HepG2 (cell line): Measurements from ENCODE around the gene ZNF556. TPM values are rescaled to one million over a fixed set of nuclear protein-coding genes. Genes with fewer than 3 reads are reported as not detected.
A peak's percentile ranks its signal among the peaks of the same experiment; 100 is the strongest.

Experiments
- CBFB ChIP-seq: sonication (generic); formaldehyde crosslinking; IDR thresholded peaks from 2 replicates; pipeline ENCODE4 v1.4.0; 2020; ENCODE audit warnings: missing genetic modification reagents
- ETV5 ChIP-seq: IDR thresholded peaks from 2 replicates; pipeline ENCODE4 v1.6.1; 2018; ENCODE audit warnings: missing biosample characterization, missing genetic modification reagents, inconsistent platforms, borderline replicate concordance
- ETV6 ChIP-seq: sonication (generic); formaldehyde crosslinking; conservative IDR thresholded peaks from 2 replicates; pipeline ENCODE4 v1.4.0; 2020; ENCODE audit warnings: missing genetic modification reagents
- EZH2 ChIP-seq: conservative IDR thresholded peaks from 2 replicates; pipeline ENCODE4 v1.6.1; 2012; ENCODE audit warnings: mild to moderate bottlenecking, low read depth, low read length, moderate library complexity
- FOXJ3 ChIP-seq: sonication (generic); formaldehyde crosslinking; IDR thresholded peaks from 2 replicates; pipeline ENCODE4 v1.4.0; 2020; ENCODE audit warnings: missing genetic modification reagents, mild to moderate bottlenecking, borderline replicate concordance
- HOXA3 ChIP-seq: sonication (generic); formaldehyde crosslinking; IDR thresholded peaks from 2 replicates; pipeline ENCODE4 v1.5.0; 2020; ENCODE audit warnings: missing genetic modification reagents
- NCOA2 ChIP-seq: sonication (generic); formaldehyde crosslinking; IDR thresholded peaks from 2 replicates; pipeline ENCODE4 v1.8.0; 2022; ENCODE audit warnings: inconsistent platforms
- NFKBIZ ChIP-seq: IDR thresholded peaks from 2 replicates; pipeline ENCODE4 v1.6.1; 2018; ENCODE audit warnings: missing genetic modification reagents, missing compliant biosample characterization
- PAWR ChIP-seq: sonication (generic); formaldehyde crosslinking; IDR thresholded peaks from 2 replicates; pipeline ENCODE4 v1.4.0; 2020; ENCODE audit warnings: missing genetic modification reagents, mild to moderate bottlenecking, borderline replicate concordance
- PITX1 ChIP-seq: sonication (generic); formaldehyde crosslinking; IDR thresholded peaks from 2 replicates; pipeline ENCODE4 v1.5.1; 2020; ENCODE audit warnings: mild to moderate bottlenecking, missing genetic modification reagents
- SAP130 ChIP-seq: IDR thresholded peaks from 2 replicates; pipeline ENCODE4 v1.6.1; 2016; ENCODE audit warnings: low read depth
- SMAD9 ChIP-seq: sonication (generic); formaldehyde crosslinking; IDR thresholded peaks from 2 replicates; pipeline ENCODE4 v1.5.1; 2020; ENCODE audit warnings: mild to moderate bottlenecking, missing genetic modification reagents
- SMARCE1 ChIP-seq: fragments of 450-650 bp; IDR thresholded peaks from 2 replicates; pipeline ENCODE4 v1.6.1; 2017; ENCODE audit warnings: borderline replicate concordance
- TP53 ChIP-seq: sonication (generic); formaldehyde crosslinking; conservative IDR thresholded peaks from 2 replicates; pipeline ENCODE4 v1.4.0; 2020; ENCODE audit warnings: missing genetic modification reagents
- ZKSCAN5 ChIP-seq: sonication (generic); formaldehyde crosslinking; IDR thresholded peaks from 2 replicates; pipeline ENCODE4 v1.5.1; 2020; ENCODE audit warnings: mild to moderate bottlenecking, missing genetic modification reagents
- polyA plus RNA-seq, 8 experiments: library from polyadenylated mRNA; depleted of rRNA in 3 of 8; stranded (reverse) in 7 of 8; unstranded in 1 of 8; fragments of >200 nt; fragmentation: Illumina TruSeq in 4 of 8; extraction: Trizol in 4 of 8; gene quantifications; 2 replicates each; pipeline versions ENCODE4 v1.2.1 to v1.2.3, GENCODE V29; 2011 to 2016; ENCODE audit warnings: low read depth in 4 of 8, missing spikeins in 1 of 8, mixed read lengths in 1 of 8; ENCODE audit not compliant: insufficient read depth in 1 of 8
- total RNA-seq, 5 experiments: library from RNA; depleted of rRNA; stranded (reverse); fragments of >200 nt; fragmentation: Illumina TruSeq; extraction: Trizol; gene quantifications; 2 replicates each; pipeline ENCODE4 v1.2.3, GENCODE V29; 2016; ENCODE audit warnings: low read depth in 1 of 5
- TF ChIP-seq, protein P1 (sequence below): sonication (generic); formaldehyde crosslinking; IDR thresholded peaks from 2 replicates; pipeline ENCODE4 v1.4.0; 2020; ENCODE audit warnings: missing genetic modification reagents
- TF ChIP-seq, protein P2 (sequence below): sonication (generic); formaldehyde crosslinking; IDR thresholded peaks from 2 replicates; pipeline ENCODE4 v1.4.0; 2020; ENCODE audit warnings: missing genetic modification reagents, borderline replicate concordance
- TF ChIP-seq, protein P3 (sequence below): IDR thresholded peaks from 2 replicates; pipeline ENCODE4 v1.6.1; 2016; ENCODE audit warnings: low read depth, borderline replicate concordance
- TF ChIP-seq, protein P4 (sequence below): sonication (generic); formaldehyde crosslinking; IDR thresholded peaks from 2 replicates; pipeline ENCODE4 v1.4.0; 2020; ENCODE audit warnings: missing genetic modification reagents; ENCODE audit errors: not compliant biosample characterization
- TF ChIP-seq, protein P5 (sequence below): sonication (generic); formaldehyde crosslinking; conservative IDR thresholded peaks from 2 replicates; pipeline ENCODE4 v1.8.0; 2022; ENCODE audit warnings: low read depth, missing genetic modification reagents

Gene ZNF556
- total and polyA plus RNA-seq, 2 of the 13 experiments (the other 11 are each of a cell fraction or from before 2014, with no cell fraction given): 4.2 to 28.6 TPM

DNA sequence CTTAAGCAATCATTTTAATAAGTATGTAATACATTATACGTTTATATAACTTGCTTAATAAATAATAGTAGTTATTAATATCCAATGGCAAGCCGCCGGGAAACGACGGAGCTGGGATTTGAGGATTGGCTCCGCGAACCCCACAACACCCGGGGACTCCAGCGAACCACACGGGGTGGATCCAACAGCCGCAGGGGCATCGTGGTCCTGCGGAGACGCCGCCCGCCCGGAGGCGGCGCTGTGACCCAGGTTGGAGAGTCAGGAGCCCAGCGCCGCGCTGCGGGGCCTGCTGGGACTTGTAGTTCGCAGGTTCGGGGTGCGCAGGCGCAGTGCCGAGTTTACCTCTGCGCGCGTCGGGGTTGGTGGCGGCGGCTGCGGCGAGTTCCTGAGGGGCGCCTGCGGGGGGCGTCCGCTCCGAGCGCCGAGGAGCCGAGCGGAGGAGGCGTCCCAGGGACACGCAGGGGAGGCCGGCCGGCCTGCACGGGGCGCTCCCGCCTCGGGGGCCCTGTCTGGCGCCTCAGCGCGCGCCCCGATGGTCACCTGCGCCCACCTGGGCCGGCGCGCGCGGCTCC is 47.5 kb upstream of the ZNF556 start, which contains the start of gene ZNF554 (continued):
- TF ChIP-seq, protein P1, sequence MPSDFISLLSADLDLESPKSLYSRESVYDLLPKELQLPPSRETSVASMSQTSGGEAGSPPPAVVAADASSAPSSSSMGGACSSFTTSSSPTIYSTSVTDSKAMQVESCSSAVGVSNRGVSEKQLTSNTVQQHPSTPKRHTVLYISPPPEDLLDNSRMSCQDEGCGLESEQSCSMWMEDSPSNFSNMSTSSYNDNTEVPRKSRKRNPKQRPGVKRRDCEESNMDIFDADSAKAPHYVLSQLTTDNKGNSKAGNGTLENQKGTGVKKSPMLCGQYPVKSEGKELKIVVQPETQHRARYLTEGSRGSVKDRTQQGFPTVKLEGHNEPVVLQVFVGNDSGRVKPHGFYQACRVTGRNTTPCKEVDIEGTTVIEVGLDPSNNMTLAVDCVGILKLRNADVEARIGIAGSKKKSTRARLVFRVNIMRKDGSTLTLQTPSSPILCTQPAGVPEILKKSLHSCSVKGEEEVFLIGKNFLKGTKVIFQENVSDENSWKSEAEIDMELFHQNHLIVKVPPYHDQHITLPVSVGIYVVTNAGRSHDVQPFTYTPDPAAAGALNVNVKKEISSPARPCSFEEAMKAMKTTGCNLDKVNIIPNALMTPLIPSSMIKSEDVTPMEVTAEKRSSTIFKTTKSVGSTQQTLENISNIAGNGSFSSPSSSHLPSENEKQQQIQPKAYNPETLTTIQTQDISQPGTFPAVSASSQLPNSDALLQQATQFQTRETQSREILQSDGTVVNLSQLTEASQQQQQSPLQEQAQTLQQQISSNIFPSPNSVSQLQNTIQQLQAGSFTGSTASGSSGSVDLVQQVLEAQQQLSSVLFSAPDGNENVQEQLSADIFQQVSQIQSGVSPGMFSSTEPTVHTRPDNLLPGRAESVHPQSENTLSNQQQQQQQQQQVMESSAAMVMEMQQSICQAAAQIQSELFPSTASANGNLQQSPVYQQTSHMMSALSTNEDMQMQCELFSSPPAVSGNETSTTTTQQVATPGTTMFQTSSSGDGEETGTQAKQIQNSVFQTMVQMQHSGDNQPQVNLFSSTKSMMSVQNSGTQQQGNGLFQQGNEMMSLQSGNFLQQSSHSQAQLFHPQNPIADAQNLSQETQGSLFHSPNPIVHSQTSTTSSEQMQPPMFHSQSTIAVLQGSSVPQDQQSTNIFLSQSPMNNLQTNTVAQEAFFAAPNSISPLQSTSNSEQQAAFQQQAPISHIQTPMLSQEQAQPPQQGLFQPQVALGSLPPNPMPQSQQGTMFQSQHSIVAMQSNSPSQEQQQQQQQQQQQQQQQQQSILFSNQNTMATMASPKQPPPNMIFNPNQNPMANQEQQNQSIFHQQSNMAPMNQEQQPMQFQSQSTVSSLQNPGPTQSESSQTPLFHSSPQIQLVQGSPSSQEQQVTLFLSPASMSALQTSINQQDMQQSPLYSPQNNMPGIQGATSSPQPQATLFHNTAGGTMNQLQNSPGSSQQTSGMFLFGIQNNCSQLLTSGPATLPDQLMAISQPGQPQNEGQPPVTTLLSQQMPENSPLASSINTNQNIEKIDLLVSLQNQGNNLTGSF (CRISPR knock-in tag): no peak
- TF ChIP-seq ETV6 (CRISPR knock-in tag) (no peak; the same call in 1 of the 2 replicates), HOXA3 (CRISPR knock-in tag) (peak; percentile 79), NCOA2 (CRISPR knock-in tag) (peak; percentile 29; the same call in 1 of the 2 replicates), EZH2 (no peak), PAWR (CRISPR knock-in tag) (no peak), TP53 (no peak), SMAD9 (CRISPR knock-in tag) (no peak), SMARCE1 (no peak), PITX1 (CRISPR knock-in tag) (peak; percentile 50; the same call in 1 of the 2 replicates), FOXJ3 (CRISPR knock-in tag) (no peak), ETV5 (peak; percentile 67), ZKSCAN5 (CRISPR knock-in tag) (no peak), SAP130 (CRISPR knock-in tag) (peak; percentile 81), CBFB (CRISPR knock-in tag) (peak; percentile 89), NFKBIZ (CRISPR knock-in tag) (no peak)
- TF ChIP-seq, protein P2, sequence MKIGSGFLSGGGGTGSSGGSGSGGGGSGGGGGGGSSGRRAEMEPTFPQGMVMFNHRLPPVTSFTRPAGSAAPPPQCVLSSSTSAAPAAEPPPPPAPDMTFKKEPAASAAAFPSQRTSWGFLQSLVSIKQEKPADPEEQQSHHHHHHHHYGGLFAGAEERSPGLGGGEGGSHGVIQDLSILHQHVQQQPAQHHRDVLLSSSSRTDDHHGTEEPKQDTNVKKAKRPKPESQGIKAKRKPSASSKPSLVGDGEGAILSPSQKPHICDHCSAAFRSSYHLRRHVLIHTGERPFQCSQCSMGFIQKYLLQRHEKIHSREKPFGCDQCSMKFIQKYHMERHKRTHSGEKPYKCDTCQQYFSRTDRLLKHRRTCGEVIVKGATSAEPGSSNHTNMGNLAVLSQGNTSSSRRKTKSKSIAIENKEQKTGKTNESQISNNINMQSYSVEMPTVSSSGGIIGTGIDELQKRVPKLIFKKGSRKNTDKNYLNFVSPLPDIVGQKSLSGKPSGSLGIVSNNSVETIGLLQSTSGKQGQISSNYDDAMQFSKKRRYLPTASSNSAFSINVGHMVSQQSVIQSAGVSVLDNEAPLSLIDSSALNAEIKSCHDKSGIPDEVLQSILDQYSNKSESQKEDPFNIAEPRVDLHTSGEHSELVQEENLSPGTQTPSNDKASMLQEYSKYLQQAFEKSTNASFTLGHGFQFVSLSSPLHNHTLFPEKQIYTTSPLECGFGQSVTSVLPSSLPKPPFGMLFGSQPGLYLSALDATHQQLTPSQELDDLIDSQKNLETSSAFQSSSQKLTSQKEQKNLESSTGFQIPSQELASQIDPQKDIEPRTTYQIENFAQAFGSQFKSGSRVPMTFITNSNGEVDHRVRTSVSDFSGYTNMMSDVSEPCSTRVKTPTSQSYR (CRISPR knock-in tag): no peak
- TF ChIP-seq, protein P3, sequence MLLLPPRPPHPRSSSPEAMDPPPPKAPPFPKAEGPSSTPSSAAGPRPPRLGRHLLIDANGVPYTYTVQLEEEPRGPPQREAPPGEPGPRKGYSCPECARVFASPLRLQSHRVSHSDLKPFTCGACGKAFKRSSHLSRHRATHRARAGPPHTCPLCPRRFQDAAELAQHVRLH: peak; percentile 72; the same call in 1 of the 2 replicates
- TF ChIP-seq, protein P4, sequence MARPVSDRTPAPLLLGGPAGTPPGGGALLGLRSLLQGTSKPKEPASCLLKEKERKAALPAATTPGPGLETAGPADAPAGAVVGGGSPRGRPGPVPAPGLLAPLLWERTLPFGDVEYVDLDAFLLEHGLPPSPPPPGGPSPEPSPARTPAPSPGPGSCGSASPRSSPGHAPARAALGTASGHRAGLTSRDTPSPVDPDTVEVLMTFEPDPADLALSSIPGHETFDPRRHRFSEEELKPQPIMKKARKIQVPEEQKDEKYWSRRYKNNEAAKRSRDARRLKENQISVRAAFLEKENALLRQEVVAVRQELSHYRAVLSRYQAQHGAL (CRISPR knock-in tag): no peak
- TF ChIP-seq, protein P5, sequence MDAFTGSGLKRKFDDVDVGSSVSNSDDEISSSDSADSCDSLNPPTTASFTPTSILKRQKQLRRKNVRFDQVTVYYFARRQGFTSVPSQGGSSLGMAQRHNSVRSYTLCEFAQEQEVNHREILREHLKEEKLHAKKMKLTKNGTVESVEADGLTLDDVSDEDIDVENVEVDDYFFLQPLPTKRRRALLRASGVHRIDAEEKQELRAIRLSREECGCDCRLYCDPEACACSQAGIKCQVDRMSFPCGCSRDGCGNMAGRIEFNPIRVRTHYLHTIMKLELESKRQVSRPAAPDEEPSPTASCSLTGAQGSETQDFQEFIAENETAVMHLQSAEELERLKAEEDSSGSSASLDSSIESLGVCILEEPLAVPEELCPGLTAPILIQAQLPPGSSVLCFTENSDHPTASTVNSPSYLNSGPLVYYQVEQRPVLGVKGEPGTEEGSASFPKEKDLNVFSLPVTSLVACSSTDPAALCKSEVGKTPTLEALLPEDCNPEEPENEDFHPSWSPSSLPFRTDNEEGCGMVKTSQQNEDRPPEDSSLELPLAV (CRISPR knock-in tag): no peak
